HG02623 (cell line): ENCODE data around the gene CDK5R2.

Experiments used
- ATAC-seq: cut with Tn5 transposase; IDR thresholded peaks from one replicate; pipeline ENCODE4 v1.9.1; 2021; ENCODE audit warnings: moderate library complexity; ENCODE audit not compliant: unreplicated experiment

Gene CDK5R2

DNA sequence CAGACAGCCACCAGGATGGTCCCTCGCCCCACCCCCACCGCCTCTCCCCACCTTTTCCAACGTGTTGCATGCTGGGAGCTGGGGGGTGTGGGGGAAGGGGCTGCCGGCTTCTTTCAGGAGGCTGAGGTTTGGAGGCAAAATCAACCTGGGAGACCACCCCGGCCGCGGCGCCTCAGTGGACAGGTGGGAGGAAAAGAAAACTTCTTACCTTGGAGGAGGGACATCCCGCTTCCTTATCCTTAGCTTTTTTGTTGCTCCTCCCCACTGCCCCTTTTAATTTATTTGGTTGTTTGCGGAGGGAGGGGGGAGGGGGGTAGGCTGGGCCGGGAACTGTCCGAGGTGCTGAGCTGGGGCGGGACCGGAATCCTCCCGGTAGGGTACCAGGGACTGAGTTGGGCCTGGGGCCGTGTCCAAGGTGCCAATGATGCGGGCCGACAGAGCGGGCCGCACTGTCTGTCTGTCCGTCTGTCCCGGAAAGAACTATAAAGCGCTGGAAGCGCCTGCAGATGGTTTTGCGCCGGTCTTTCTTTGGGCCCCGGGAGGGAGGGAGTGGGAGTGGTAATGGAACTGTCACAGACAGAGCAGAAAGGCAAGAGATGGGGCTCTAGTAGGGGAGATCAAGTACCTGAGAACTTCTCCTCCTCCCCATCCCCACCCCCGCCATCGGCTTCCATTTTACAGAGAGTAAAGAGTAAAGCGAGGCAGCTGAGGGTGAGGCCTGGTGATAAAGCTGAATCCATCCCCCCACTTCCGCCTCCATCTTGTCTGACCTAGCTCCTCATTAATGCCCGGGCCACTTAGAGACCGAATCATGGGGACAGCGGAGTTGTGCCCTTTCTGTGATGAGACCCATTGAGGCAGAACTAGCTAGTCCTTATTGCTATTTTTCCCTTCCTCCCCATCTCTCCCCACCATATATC is 2.4 kb downstream of the CDK5R2 start:
- no peak for ATAC-seq

DNA sequence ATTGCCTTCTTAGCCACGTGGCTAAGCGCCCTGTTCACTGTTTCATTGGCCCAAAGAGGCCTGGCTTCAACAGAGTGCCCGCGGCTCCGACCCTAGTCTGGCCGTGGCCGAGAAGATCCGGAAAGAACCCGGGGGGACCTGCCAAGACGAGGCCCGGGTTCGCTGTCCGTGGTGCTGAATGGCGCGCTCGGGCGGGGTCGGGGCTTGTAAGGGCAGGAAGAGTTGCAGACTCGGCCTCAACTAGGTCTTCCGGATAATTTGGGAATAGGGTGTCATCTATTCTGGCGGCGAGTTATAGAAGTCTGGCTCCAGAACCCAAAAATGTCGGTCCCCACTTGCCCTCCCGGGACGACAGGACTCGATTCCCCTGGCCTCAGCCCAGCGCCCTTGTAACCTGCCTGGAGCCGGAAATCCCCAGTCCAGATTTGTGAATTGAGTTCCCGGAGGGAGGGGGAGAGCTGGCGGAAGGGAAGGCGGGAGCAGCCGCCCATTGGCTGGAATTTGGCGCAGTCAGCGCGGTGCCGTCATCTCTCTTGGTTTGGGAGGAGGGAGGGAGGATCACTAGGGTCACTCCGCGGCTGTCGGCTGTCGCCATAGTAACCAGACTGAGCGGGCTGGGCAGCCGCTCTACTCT is 3.5 kb downstream of the CDK5R2 start:
- ATAC-seq, result no peak

DNA sequence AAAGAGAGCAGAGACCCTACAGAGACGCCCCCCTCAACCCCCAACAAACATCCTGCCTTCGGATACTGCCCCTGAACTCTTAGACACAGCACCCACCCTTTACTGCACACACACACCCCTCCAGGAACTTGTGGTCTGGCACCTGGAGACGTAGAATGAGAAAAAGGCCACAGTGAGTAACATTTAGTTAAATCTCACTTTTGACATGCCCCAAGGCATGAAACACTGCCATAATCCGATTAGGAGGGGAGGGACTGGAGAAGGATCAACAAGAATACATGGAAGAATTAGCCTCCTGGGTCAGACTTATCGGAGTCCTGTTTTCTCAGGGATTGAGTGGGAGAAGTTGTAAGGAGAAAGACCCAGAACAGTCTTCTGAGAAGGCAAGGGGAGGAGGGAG is 4.1 kb downstream of the CDK5R2 start:
- no peak for ATAC-seq

DNA sequence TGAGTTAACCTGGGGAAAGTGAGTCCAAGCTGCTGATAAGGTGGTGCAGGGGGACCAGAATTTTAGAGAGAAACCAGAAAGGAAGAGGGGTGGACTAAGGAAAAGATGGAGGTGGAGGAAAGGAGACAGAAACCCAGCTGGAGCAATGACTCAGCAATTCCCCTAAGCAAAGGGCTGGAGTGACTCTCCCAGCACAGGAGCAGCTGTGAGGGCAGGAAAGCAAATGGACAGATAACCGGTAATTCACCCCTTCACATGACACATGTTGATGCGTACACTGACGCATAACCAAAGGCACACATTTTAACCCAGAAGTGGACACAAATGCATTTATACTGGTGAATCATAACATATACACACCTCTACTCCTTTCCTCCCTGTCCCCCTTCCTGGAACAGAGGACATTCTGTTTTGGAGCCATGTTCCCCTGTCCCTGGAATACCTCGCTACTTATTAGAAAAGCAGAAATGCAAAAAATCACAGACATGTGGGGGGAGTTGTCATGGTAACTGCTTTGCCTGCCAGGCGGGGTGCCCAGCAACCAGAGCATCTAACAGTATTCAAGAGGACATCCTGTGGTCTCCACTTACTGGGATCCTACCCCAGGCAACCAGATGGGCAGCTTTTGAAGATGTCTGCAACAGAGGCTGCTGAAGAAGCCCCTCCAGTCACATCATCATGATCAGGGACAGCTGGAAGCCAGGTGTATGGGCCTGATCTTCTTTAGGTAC is 4.7 kb downstream of the CDK5R2 start:
- no peak for ATAC-seq

DNA sequence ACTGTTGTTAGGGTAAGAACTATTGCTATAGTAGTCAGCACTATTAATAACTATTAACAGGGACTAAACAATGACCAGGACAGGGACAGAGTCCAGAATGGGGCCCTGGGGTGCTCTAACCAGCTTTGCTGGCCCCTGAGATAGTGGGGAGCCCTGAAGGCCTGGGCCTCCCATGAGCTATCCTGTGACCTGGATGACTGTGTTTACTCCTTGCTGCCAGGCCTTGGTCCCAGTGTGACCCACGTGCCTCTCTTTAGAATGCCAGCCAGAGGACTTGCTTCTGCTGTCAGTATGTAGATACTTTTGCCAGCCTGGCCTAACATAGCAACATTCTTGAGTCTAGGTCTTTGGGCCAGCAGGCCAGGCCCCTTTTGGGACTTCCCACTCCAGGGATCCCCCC is 11.4 kb downstream of the CDK5R2 start:
- no peak for ATAC-seq

DNA sequence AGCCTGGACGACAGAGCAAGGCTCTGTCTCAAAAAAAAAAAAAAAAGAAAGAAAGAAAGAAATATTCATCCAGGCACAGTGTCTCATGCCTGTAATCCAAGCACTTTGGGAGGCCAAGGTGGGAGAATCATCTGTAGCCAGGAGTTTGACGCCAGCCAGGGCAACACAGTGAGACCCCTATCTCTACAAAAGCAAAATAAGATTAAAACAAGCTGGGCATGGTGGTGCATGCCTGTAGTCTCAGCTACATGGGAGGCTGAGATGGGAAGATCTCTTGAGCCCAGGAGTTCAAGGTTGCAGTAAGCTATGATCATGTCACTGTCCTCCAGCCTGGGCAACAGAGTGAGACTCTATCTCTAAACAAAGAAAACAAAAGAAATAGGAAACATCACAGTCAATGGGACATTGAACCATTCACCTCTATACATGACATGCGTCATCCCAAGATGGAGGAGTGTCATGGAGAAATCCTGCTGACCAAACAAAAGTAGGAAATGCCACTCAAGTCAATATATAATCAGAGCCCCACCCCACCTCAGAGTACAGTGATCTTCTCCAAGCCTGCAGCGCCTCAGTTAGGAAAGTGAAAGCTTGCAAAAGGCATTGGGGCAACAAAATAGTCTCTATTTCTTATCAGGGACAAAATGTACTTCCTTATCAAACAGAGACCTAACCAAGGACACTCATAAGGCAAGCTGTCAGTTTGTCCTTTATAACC is 15.8 kb downstream of the CDK5R2 start:
- ATAC-seq, result no peak

DNA sequence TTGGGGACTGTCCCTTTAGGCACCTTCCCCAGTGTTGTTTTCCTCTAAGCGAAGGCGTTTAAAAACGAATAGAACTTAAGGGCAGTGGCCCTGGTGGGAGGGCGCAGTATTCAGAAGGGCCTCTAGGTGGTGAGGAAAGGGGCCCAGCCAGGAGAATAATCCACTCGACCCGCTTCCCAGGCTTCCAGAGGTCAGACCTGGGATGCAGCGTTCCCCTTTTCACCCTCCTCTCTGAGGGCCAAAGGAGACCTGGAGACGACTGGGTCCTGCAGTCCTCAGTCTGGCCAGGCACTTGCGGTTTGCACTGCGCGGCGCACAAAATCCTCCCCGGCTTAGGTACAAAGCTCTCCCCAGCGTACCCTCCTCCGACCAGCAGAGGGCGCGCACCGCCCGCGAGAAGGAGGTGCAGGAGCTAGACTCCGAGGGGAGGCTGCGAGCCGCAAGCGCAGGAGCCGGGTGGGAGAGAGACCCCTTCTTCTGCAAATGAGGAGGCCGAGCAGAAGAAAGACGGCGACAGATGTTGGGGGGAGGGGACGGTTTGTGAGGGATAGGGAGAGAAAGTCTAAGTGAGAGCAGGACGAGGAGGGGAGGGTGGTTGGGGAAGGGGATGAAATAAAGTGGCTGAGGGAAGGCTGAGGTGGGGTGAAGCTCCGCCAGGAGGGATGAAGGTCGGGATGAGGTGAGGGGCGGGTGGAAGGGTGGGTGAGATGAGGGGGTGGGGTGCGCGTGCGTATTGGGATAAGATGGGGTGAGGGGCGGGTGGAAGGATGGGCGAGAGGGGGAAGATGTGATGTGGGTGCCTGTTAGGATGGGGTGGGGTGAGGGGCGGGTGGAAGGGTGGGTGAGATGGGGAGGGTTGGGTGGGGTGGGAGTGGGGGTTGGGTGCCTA is 20.6 kb downstream of the CDK5R2 start:
- ATAC-seq, result peak; percentile 84

DNA sequence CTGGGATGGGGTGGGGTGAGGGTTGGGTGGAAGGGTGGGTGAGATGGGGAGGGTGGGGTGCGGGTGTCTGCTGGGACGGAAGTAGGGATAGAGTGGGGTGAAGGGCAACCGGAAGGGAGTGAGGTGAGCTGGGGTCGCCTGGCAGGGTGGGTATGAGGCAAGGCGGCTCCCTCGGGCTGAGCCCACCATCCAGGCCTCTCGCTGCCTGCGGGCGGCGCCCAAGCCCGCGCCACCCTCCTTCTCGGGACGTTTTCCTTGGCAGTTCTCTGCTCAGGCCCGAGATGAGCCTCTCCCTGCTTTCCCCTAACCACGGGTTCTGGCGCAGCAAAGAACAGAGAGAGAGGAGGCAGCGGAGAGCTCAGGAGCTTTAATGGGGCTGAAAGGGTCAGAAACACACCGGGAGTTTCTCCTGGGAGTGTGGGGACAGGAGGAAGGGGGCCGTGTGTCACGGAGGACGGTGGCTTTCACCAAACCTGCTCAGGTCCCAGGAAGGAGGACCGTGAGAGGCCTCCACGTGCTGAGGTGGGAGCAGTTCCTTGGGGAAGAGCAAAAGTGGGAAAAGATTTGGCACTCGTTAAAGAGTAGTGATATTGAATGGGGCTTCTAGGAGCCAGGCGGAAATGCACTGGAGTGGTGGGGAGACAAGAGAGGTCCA is 21.4 kb downstream of the CDK5R2 start:
- ATAC-seq, result no peak

DNA sequence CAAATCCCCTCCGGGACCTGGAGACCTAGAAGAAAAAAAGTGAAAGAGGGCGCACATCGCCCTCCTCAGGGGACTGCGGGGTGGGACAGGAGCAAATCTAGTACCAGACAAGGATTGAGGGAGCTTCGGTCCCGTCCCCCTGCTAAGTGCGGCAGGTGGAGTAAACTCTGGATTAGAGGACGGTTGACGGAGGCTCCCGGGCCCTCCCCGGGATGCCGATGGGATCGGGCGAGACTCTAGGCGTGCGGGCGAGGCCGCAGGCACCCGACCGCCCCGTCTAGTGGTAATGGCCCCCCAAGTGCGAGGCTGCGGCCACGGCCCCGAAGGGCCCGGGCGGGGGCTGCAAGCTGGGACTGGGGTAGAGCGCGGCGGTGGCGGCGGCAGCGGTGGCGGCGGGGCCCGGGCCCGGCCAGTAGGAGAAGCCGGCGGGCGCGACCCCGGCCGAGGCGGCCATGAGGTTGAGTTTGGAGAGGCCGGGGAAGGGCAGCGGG is 22.0 kb downstream of the CDK5R2 start:
- ATAC-seq, result no peak

DNA sequence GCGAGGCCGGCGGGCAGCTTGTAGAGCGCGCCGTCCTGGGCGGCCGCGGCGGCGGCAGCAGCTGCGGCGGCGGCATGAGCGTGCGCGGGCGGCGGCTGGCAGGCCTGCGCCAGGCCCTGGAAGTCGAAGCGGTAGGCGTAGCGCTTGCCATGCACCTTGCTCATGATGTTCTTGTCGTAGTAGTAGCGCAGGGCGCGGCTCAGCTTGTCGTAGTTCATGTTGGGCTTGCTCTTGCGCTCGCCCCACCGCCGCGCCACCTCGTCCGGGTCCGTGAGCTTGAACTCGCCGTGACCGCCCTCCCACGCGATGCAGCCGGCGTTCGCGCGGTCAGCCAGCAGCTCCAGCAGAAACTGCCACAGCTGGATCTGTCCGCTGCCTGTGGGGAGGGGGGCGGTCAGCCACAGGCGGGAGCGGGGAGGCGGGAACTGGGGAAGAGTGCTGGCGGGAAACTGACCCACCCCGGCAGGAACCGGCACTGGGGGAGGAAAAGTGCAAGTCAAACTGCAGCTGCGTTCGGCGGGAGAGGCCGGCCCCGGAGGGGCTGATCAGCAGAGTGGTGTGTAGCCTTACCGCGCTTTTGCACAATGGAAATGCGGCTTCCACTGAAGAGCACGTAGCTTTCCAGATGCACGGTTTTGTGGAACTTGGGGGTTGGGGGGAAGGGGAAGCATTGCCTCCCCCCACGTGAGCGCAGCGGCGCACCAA is 22.6 kb downstream of the CDK5R2 start:
- ATAC-seq, result no peak

DNA sequence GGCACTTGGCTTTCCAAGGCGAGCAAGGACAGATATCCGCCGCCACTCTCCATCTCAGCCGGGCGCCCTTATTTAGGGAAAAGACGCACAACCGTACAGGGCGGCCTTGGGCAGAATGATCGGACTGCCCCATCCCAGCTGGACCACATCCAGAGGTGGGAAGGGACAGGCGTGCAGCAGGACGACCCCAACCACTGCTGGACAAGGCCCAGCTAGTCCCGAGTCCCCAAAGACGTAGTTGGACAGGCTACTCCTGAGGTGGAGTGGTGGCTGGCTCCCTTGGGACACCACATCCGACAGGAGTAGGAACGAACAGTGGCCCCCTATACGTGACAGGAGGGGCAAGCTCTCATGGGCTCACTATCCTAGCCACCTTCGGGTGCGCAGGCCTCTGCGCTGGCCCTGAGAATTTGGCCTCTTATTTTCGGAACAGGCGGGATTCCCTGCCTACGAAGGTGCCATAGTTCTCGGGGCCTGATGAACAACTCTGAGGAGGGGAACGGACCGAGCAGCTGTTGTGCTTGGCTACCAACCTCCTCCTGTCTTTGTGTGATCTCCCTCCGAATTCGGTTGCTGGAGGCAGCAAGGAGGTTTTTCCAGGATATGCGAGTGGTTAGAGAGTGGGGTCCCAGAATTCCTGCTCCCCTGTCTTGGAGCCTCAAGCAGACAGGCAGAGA is 23.3 kb downstream of the CDK5R2 start:
- ATAC-seq, result no peak

DNA sequence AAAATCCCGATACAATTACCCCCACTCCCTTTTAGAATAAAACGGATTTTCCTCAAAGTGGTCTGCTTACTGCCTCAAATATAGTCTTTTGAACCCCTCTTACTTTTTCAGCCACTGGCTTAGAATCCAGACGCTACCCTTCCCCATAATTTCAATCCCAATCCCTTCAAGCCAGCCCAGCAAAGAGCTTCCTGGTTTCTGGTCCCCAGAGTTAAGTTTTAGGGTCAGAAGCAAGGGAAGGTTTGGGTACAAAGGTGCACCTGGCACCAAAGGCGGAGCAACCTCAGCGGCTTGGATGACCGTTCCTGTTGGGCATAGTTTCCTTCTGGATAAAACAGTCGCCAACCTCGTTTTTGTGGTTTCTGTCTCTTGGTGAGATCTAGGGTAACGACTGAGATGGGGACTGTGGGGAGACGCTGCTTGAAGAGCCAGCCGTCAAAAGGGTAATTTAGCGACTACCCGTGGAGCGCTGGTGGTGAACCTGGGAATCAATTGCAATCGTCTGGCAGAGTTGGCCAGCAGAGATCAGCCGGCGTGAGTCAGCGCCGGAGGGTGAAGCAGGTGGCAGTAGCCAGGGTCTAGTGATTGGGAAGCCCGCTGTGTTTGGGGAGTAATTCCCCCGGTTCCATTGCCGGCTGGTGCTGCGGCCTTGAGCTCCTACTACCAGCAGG is 23.9 kb downstream of the CDK5R2 start:
- no peak for ATAC-seq

DNA sequence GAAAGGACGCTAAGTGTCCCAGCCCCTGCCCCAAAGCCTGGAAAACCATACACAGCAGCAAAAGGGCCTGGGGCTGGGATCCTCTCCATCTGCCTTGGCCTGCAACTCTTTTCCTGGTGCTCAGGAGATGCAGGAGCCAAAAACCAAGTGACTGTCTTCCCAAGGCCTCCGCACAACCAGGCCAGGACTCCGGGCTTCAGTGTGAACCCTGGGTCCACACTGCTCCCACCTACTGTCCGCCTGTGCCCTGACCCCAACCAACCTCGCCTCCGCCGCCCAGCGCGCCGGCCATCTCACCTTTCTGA is 24.4 kb downstream of the CDK5R2 start:
- no peak for ATAC-seq

DNA sequence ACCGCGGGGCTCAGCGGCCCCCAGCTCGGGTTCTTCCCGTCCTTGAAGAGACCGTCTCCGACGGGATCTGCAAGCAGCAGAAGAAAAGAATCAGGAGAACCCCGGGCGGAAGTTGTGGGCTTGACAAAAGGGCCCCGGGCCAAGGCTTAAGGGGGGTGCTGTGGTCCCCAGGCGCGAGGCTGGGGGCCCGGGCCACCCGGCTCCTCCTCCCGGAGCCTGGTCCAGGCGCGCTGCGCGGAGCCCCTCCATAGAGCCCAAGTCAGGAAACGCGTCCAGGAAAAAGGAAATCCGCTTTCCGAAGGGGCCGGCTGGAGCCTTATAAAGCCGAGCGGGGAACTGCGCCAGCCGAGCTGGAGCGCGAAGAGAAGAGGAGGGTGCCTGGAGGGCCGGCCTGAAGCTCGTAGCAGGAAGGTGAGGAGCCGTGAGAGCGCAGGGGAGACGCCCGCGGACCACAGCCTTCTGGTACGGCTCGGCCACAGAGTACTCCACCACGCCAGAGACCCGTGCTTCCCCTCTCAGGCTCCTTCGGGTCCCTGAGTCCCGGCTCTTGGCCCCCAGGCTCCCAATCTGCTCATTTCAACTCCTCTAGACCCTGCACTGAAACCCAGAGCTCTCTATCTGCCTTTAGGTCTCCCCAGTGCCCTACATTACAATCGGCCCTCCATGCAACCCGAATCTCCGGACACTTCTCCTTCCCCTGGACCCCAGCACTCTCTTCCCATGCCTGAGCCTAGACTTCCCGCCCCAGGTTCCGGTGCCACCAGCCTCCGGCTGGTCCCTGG is 25.0 kb downstream of the CDK5R2 start:
- ATAC-seq, result no peak

DNA sequence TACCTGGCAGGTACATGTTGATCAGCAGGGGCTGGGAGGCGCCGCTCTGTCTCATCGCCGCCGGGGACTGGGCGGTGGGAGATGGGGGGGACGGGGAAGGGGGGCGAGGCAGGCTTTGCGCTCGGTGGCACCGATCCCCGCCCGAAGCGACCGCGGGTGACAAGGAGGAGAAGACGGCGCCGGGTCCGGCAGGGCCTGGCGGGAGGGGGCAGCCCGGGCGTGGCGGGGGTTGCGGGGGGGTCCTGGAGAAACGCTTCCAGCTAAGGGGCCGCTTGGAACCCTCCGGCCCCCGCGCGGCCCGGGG is 25.5 kb downstream of the CDK5R2 start, which contains the start of gene FEV:
Gene FEV, minus strand, starts transcription at position 164 of the 304 bp plus-strand sequence. Its CDS starts 109 bp downstream, at position 55.
- no peak for ATAC-seq

DNA sequence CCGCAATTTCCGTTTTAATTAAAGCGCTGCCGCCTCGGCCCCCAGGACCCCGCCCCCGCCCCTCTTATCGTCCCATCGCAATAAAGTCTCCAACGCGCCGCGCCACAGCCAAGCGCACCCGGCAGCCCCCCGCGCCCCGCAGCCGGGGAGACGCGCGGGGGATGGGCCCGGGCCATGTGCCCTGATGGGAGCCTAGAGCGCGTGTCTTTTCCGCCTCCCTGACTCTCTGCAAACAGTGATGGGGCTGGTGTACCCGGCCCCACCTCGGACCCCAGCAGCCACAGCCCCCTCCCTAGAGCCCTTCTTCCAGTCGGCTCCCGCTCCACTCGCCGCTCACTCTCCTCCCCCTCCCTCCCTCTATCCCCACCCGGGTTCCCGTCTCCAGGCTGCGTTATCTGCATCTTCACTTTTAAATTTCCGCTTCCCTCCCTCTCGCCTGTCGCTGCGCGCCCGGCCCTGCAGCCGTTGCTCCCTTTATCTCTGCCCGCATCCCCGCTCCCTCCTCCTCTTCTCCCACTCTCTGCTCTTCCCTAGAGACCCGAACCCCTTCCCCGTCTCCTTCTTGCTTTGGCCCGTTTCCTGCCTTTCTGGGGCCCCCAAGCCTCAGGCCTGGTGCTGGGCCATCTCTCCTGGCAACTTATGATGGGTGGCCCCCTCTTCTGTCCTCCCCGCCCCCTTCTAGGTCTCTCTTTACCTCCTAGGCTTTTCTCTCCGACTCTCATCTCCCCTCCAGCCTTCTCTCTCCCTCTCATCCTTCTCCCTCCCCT is 26.0 kb downstream of the CDK5R2 start:
- no peak for ATAC-seq
